ENCODE measurements around the gene ZNF334. TPM values are rescaled to one million over a fixed set of nuclear protein-coding genes. Genes with fewer than 3 reads are reported as not detected.

Gene ZNF334
- total and polyA plus RNA-seq, 10 donors = 1.2 to 4.5 (median 2.2) TPM

DNA sequence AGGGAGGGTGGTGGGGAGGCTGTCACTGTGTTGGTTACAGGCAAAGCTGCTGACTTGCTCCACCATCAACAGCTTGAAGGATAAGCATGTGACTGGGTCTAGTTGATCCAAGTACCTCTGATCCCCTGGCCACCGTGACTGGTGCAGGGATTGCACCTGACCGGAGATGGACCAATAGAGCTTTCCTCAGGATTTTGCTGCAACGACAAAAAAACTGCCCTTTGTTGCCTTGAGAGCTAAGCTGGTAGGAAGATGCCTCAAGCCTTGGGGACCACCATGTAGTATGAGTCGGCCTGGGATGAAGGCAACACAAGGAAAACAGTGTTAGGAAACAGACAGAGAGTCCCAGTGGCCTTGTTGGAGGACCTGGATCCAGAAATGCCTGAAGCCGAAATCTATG, 35.3 kb upstream of the ZNF334 start:
- intact Hi-C loops (cut with DNase I; ENCODE audit: low total_unique reads) = no loop called here
- Histone ChIP-seq H3K27ac (no peak overlapping the region), H3K9me3 (no peaks in the 10 kb centered on the region), H3K4me3 (no peak overlapping the region), H3K27me3 (replicated peaks in 1 of 7) (peaks cover 0 to 20% (median 0%) of the 10 kb centered on the region in 7 donors), H3K4me1 (peaks cover 9 to 65% (median 34%) of the 10 kb centered on the region in 6 donors), H3K36me3 (no peaks in the 10 kb centered on the region)
- TF ChIP-seq POLR2A (IDR thresholded peaks at IDR 0.05) (no peak), POLR2AphosphoS5 (IDR thresholded peaks at IDR 0.05) (no peak)
- TF ChIP-seq, protein P1, sequence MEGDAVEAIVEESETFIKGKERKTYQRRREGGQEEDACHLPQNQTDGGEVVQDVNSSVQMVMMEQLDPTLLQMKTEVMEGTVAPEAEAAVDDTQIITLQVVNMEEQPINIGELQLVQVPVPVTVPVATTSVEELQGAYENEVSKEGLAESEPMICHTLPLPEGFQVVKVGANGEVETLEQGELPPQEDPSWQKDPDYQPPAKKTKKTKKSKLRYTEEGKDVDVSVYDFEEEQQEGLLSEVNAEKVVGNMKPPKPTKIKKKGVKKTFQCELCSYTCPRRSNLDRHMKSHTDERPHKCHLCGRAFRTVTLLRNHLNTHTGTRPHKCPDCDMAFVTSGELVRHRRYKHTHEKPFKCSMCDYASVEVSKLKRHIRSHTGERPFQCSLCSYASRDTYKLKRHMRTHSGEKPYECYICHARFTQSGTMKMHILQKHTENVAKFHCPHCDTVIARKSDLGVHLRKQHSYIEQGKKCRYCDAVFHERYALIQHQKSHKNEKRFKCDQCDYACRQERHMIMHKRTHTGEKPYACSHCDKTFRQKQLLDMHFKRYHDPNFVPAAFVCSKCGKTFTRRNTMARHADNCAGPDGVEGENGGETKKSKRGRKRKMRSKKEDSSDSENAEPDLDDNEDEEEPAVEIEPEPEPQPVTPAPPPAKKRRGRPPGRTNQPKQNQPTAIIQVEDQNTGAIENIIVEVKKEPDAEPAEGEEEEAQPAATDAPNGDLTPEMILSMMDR (IDR thresholded peaks at IDR 0.05 in 8 of 11, conservative IDR thresholded peaks at IDR 0.05 in 3 of 11) = no peak
- no peak for DNase-seq
- WGBS, 5 donors = 87 to 97% (median 93%) methylated on average over 5 of the region's 5 CpGs

DNA sequence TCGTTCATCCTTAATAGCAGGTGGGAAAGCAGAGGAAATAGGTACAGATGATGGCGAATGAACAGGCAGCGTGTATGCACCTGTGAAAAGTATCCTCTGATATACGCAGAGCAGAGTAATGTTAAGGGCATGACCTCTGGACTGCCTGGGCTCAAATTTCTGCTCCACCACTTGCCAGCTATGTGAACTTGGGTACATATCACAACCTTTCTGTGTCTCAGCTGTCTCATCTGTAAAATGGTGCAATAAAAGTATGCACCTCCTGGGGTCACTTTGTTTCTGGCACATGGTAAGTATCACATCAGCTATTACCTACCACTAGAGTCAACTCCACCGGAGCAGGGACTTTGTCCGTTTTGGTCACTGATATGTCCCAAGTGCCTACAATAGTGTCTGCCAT, 34.6 kb upstream of the ZNF334 start:
- Histone ChIP-seq H3K36me3 (no peaks in the 10 kb centered on the region), H3K27me3 (replicated peaks in 1 of 7) (peaks cover 0 to 24% (median 0%) of the 10 kb centered on the region in 7 donors)
- 81 to 97% (median 86%) methylated on average over 6 of the region's 6 CpGs for WGBS, 5 donors

DNA sequence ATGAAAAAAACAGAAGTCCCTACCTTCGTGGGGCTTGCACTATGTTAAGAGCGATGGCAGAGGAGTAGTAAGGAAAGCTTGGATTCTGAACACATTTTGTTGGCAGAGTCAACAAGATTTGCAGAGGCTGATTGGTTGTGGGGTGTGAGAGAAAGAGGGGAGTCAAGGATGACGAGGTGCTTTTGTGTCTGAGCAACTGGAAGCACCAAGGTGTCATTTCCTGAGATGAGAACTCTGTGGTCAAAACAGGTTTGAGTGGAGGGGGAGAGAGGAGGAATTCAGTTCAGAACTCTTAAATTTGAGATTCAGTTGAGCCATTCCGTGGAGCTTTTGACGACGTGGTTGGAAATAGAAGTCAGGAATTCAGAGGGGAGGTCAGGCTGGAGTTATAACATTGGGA, 33.6 kb upstream of the ZNF334 start:
- H3K27me3 ChIP-seq (replicated peaks in 1 of 7) = peaks cover 0 to 31% (median 0%) of the 10 kb centered on the region in 7 donors
- no peak overlapping the region for H3K4me3 ChIP-seq
- intact Hi-C loops (cut with DNase I; ENCODE audit: low total_unique reads) = no loop called here
- H3K27ac ChIP-seq = no peak overlapping the region
- TF ChIP-seq, protein P1 (IDR thresholded peaks at IDR 0.05 in 8 of 11, conservative IDR thresholded peaks at IDR 0.05 in 3 of 11) = no peak
- TF ChIP-seq POLR2A (IDR thresholded peaks at IDR 0.05) (no peak), POLR2AphosphoS5 (IDR thresholded peaks at IDR 0.05) (no peak)
- peaks cover 2 to 47% (median 19%) of the 10 kb centered on the region in 6 donors for H3K4me1 ChIP-seq
- WGBS, 5 donors = 54 to 57% (median 55%) methylated on average over 6 of the region's 6 CpGs
- no peak for DNase-seq
- H3K36me3 ChIP-seq = no peaks in the 10 kb centered on the region
- H3K9me3 ChIP-seq = no peaks in the 10 kb centered on the region

More for the DNA sequence above, 34.6 kb upstream of the ZNF334 start:
- TF ChIP-seq, protein P1 (IDR thresholded peaks at IDR 0.05 in 8 of 11, conservative IDR thresholded peaks at IDR 0.05 in 3 of 11) = no peak
- TF ChIP-seq POLR2AphosphoS5 (IDR thresholded peaks at IDR 0.05) (no peak), POLR2A (IDR thresholded peaks at IDR 0.05) (no peak)
- Histone ChIP-seq H3K27ac (no peak overlapping the region), H3K4me1 (peaks cover 8 to 58% (median 29%) of the 10 kb centered on the region in 6 donors), H3K4me3 (no peak overlapping the region), H3K9me3 (no peaks in the 10 kb centered on the region)
- no peak for DNase-seq
- intact Hi-C loops (cut with DNase I; ENCODE audit: low total_unique reads) = no loop called here

DNA sequence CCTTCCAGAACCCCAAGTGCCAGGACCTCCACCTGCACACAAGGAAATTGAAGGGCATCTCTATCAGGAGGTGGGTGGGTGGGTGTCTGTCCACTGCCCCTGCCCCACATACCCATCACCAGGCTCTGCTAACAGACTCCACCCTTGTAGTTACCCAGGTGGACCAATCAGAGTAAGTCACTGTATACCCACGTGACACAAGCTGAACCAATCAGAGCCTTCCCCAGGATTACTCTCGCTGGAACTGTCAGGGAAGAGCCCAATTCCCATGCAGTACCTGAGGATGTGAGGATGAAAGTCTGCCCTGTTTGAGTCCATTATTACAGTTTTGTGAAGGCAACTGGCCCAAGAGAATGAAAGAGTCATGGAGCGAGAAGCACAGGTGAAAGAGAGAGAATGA, 32.9 kb upstream of the ZNF334 start:
- Histone ChIP-seq H3K9me3 (no peaks in the 10 kb centered on the region), H3K36me3 (no peaks in the 10 kb centered on the region), H3K27me3 (replicated peaks in 1 of 7) (peaks cover 0 to 37% (median 5%) of the 10 kb centered on the region in 7 donors), H3K4me3 (no peak overlapping the region), H3K4me1 (peaks cover 0 to 42% (median 14%) of the 10 kb centered on the region in 6 donors), H3K27ac (no peak overlapping the region)
- TF ChIP-seq POLR2AphosphoS5 (IDR thresholded peaks at IDR 0.05) (no peak), POLR2A (IDR thresholded peaks at IDR 0.05) (no peak)
- TF ChIP-seq, protein P1 (IDR thresholded peaks at IDR 0.05 in 8 of 11, conservative IDR thresholded peaks at IDR 0.05 in 3 of 11) = no peak
- DNase-seq = no peak
- WGBS, 5 donors = 85 to 96% (median 92%) methylated on average over 3 of the region's 3 CpGs
- intact Hi-C loops (cut with DNase I; ENCODE audit: low total_unique reads) = no loop called here
